ENCODE data around the gene CEP57L1.

DNA sequence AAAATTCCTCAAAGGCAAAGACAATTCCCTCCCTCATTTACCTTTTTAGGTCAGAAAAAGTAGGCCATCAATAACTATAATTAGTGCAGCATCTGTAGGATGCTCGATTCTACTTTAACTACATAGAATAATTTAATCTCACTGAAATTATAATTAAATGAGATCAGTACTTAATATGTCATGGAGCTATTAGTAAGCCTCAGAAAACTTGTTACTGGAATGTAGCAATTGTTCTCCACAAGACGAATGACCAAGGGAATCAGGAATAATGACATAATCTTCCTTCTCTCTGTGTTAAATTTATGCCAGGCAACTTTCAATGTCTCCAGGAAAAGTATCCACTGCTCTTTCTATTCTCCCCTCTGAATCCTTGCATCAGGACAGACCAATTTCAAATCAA lies 34.7 kb upstream of the CEP57L1 start:
- TF ChIP-seq, protein P1, sequence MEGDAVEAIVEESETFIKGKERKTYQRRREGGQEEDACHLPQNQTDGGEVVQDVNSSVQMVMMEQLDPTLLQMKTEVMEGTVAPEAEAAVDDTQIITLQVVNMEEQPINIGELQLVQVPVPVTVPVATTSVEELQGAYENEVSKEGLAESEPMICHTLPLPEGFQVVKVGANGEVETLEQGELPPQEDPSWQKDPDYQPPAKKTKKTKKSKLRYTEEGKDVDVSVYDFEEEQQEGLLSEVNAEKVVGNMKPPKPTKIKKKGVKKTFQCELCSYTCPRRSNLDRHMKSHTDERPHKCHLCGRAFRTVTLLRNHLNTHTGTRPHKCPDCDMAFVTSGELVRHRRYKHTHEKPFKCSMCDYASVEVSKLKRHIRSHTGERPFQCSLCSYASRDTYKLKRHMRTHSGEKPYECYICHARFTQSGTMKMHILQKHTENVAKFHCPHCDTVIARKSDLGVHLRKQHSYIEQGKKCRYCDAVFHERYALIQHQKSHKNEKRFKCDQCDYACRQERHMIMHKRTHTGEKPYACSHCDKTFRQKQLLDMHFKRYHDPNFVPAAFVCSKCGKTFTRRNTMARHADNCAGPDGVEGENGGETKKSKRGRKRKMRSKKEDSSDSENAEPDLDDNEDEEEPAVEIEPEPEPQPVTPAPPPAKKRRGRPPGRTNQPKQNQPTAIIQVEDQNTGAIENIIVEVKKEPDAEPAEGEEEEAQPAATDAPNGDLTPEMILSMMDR (IDR thresholded peaks at IDR 0.05 in 8 of 11, conservative IDR thresholded peaks at IDR 0.05 in 3 of 11) = no peak
- no peak for TF ChIP-seq POLR2A (IDR thresholded peaks at IDR 0.05)
